Lung (tissue), 16 donors: ENCODE data around the gene SDR42E1. TPM values are rescaled to one million over a fixed set of nuclear protein-coding genes. Genes with fewer than 3 reads are reported as not detected.

ENCODE experiments used
- ATAC-seq: fragments of 200-7000 bp; cut with Tn5 transposase; one replicate; pipeline ENCODE4 v1.9.1; 2020; ENCODE audit warnings: moderate number of reproducible peaks; ENCODE audit not compliant: insufficient read depth, low FRiP score
- DNase-seq, 3 donors: peaks; one replicate each; pipeline ENCODE4 v3.0.0-alpha.2; 2013 to 2017
- H3K27ac ChIP-seq, 2 donors: one replicate each; pipeline ENCODE4 v1.5.1; 2013; ENCODE audit warnings: mild to moderate bottlenecking in 2 of 2, moderate library complexity in 2 of 2, control low read depth in 1 of 2, inconsistent platforms in 1 of 2, low read depth in 1 of 2, low read length in 1 of 2
- H3K27me3 ChIP-seq, 3 donors: one replicate each; pipeline ENCODE4 v1.5.1; 2013; ENCODE audit warnings: low read length in 2 of 3; ENCODE audit not compliant: control insufficient read depth in 3 of 3, insufficient read depth in 3 of 3
- H3K36me3 ChIP-seq, 4 donors: one replicate each; pipeline ENCODE4 v1.5.1; 2013; ENCODE audit warnings: low read length in 4 of 4, mild to moderate bottlenecking in 1 of 4, moderate library complexity in 1 of 4; ENCODE audit not compliant: control insufficient read depth in 4 of 4, insufficient read depth in 4 of 4
- H3K4me1 ChIP-seq, 5 donors: one replicate each; pipeline ENCODE4 v1.5.1; 2013; ENCODE audit warnings: low read length in 5 of 5, mild to moderate bottlenecking in 2 of 5, moderate library complexity in 1 of 5; ENCODE audit not compliant: control insufficient read depth in 5 of 5, insufficient read depth in 5 of 5
- H3K4me3 ChIP-seq: one replicate; pipeline ENCODE4 v1.5.1; 2013; ENCODE audit warnings: mild to moderate bottlenecking, control low read depth, moderate library complexity
- H3K9ac ChIP-seq, 2 donors: one replicate each; pipeline ENCODE4 v1.5.1; 2013; ENCODE audit warnings: low read length in 2 of 2, control low read depth in 1 of 2; ENCODE audit not compliant: insufficient read depth in 1 of 2
- H3K9me3 ChIP-seq, 4 donors: one replicate each; pipeline ENCODE4 v1.5.1; 2013; ENCODE audit warnings: low read length in 3 of 4, mild to moderate bottlenecking in 1 of 4, moderate library complexity in 1 of 4; ENCODE audit not compliant: control insufficient read depth in 4 of 4, insufficient read depth in 3 of 4
- CTCF ChIP-seq: IDR thresholded peaks from 2 replicates; pipeline ENCODE4 v1.5.1; 2012; ENCODE audit warnings: mild to moderate bottlenecking; ENCODE audit errors: control extremely low read depth, extremely low read depth
- WGBS, 2 donors: extraction: QIAGEN DNeasy Blood & Tissue Kit; methylation state at CpG; one replicate each; pipeline ENCODE4 v1.1.7; 2013; 5-methylcytosine and 5-hydroxymethylcytosine counted together
- long read RNA-seq, 5 donors: transcript quantifications; one replicate each; lab custom pipeline, GENCODE V29; 2026
- polyA plus RNA-seq, 2 donors: library from polyadenylated mRNA; stranded (reverse); fragments of 200-250 nt; gene quantifications; one replicate each; pipeline ENCODE4 v1.2.1, GENCODE V29; 2013
- total RNA-seq, 2 donors: library from RNA; depleted of rRNA in 1 of 2; stranded (reverse); fragments of >200 nt in 1 of 2; gene quantifications; one replicate each; pipeline ENCODE4 v1.2.1, GENCODE V29; 2014 to 2021
- donor health status: control.
- donor health status: control.
- donor health status: Bipolar disorder and iron deficiency.
- donor health status: healthy.
- donor health status: DM: yes; HTN: yes; CAD: no.

The SDR42E1 gene
- total RNA-seq (1 to 10 TPM; 5.7 to 9.5 TPM), polyA plus RNA-seq (1 to 10 TPM; 1.2 to 2.3 TPM)
- long read RNA-seq, donor 1, full-length matches to known transcripts = 3 of 3 reads
- long read RNA-seq, donor 1, partial matches to known transcripts = 0 of 3 reads
- long read RNA-seq, donor 1, other reads (novel, unspliced or antisense) = 0 of 3 reads
- long read RNA-seq, donor 2, full-length matches to known transcripts = 1 of 1 reads
- long read RNA-seq, donor 2, partial matches to known transcripts = 0 of 1 reads
- long read RNA-seq, donor 2, other reads (novel, unspliced or antisense) = 0 of 1 reads
- long read RNA-seq, donor 3 = 0 reads
- long read RNA-seq, donor 4, full-length matches to known transcripts = 1 of 1 reads
- long read RNA-seq, donor 4, partial matches to known transcripts = 0 of 1 reads
- long read RNA-seq, donor 4, other reads (novel, unspliced or antisense) = 0 of 1 reads
- long read RNA-seq, donor 5, full-length matches to known transcripts = 3 of 3 reads
- long read RNA-seq, donor 5, partial matches to known transcripts = 0 of 3 reads
- long read RNA-seq, donor 5, other reads (novel, unspliced or antisense) = 0 of 3 reads

- H3K4me1 ChIP-seq = peaks cover 0 to 4% (median 0%) of the 10 kb centered on the region in 5 donors
- H3K4me3 ChIP-seq = peak within 1 kb of the TSS; percentile 64
- peak; percentile 42 to 68 (median 67) for DNase-seq
- H3K36me3 ChIP-seq = no peaks in the 10 kb centered on the region
- peaks cover 0 to 7% (median 4%) of the 10 kb centered on the region in 3 donors for H3K27me3 ChIP-seq
- no peak within 1 kb of the TSS for H3K9ac ChIP-seq
- peak within 1 kb of the TSS in 1 of 2 donors; percentile 73 for H3K27ac ChIP-seq
- peak; percentile 92 for ATAC-seq
- H3K9me3 ChIP-seq = peaks cover 0 to 11% (median 7%) of the 10 kb centered on the region in 4 donors
- no peak for TF ChIP-seq CTCF
- WGBS, 2 donors = 3 to 6% methylated on average over 32 of the region's 32 CpGs
Observed at GRCh38 chr16:82011199-82011641, at the start of gene SDR42E1. Gene SDR42E1 (minus strand): TSS chr16:82011470. CDS start chr16:82000858, 10,612 bp downstream.

- DNase-seq = no peak
- Histone ChIP-seq H3K9me3 (no peaks in the 10 kb centered on the region), H3K4me1 (peaks cover 0 to 11% (median 4%) of the 10 kb centered on the region in 5 donors), H3K9ac (no peak overlapping the region), H3K27me3 (no peaks in the 10 kb centered on the region), H3K36me3 (no peaks in the 10 kb centered on the region), H3K27ac (peak overlapping the region in 1 of 2 donors; percentile 72), H3K4me3 (no peak overlapping the region)
- TF ChIP-seq CTCF = no peak
- 56 to 77% methylated on average over 1 of the region's 1 CpG for WGBS, 2 donors
- no peak for ATAC-seq
Observed at GRCh38 chr16:82059983-82060421, 48.7 kb upstream of the SDR42E1 start.

GRCh38 chr16:82059161-82059982 lies 48.1 kb upstream of the SDR42E1 start:
- WGBS, 2 donors = 64 to 83% methylated on average over 8 of the region's 8 CpGs
- no peaks in the 10 kb centered on the region for H3K9me3 ChIP-seq
- TF ChIP-seq CTCF = no peak
- H3K27ac ChIP-seq = no peak overlapping the region
- peaks cover 0 to 11% (median 4%) of the 10 kb centered on the region in 5 donors for H3K4me1 ChIP-seq
- no peak for ATAC-seq
- H3K9ac ChIP-seq = no peak overlapping the region
- DNase-seq = no peak
- H3K27me3 ChIP-seq = no peaks in the 10 kb centered on the region
- H3K4me3 ChIP-seq = no peak overlapping the region
- H3K36me3 ChIP-seq = no peaks in the 10 kb centered on the region
